Right ventricle myocardium inferior (tissue), 1 donor: ENCODE measurements around the gene ACSL5. TPM values are rescaled to one million over a fixed set of nuclear protein-coding genes. Genes with fewer than 3 reads are reported as not detected.

ENCODE experiments used
- total RNA-seq: library from RNA; stranded (reverse); fragmentation: NEBNext Ultra II Directional; extraction: Animal tissue kit (Norgen Biotek cat#: 25700); gene quantifications from one replicate; pipeline ENCODE4 v1.2.1, GENCODE V29; 2021
- donor health status: DM: no; HTN: yes; CAD: no; lungs with severe emphysema.

Gene ACSL5
- total RNA-seq, 1 donor from 2014 or later: 6.4 TPM

Other genes starting within 250 kb of the ACSL5 start
- 42.5 TPM for gene GPAM, start 190.4 kb upstream of the ACSL5 start, total RNA-seq
- not detected for gene TECTB, start 90.7 kb upstream of the ACSL5 start, total RNA-seq
- gene ZDHHC6, start 72.8 kb downstream of the ACSL5 start, total RNA-seq: 19.5 TPM
- 21.2 TPM for gene VTI1A, start 73.1 kb downstream of the ACSL5 start, total RNA-seq